GM23248 (cell line): ENCODE measurements around the gene DCLRE1B.

Experiments used
- EZH2 ChIP-seq: fragments of 200-600 bp; sonication (generic); IDR thresholded peaks from 2 replicates; pipeline ENCODE4 v1.6.1; 2018; ENCODE audit warnings: antibody characterized with exemption, mild to moderate bottlenecking; ENCODE audit not compliant: insufficient read depth, poor library complexity, severe bottlenecking
- EZH2phosphoT487 ChIP-seq: fragments of 200-600 bp; sonication (generic); IDR thresholded peaks from 2 replicates; pipeline ENCODE4 v1.6.1; 2018; ENCODE audit warnings: antibody characterized with exemption, moderate library complexity, mild to moderate bottlenecking, low read depth; ENCODE audit not compliant: insufficient read depth

- no peak for TF ChIP-seq EZH2
- no peak for TF ChIP-seq EZH2phosphoT487
Observed at GRCh38 chr1:113856401-113856790, 48.7 kb upstream of the DCLRE1B start.
